ENCODE results near the gene PTHLH.

PTHLH gene

GRCh38 chr12:27946421-27946820, 26.1 kb downstream of the PTHLH start:
- 95 to 96% methylated on average over 1 of the region's 1 CpG for WGBS, 2 experiments

DNA sequence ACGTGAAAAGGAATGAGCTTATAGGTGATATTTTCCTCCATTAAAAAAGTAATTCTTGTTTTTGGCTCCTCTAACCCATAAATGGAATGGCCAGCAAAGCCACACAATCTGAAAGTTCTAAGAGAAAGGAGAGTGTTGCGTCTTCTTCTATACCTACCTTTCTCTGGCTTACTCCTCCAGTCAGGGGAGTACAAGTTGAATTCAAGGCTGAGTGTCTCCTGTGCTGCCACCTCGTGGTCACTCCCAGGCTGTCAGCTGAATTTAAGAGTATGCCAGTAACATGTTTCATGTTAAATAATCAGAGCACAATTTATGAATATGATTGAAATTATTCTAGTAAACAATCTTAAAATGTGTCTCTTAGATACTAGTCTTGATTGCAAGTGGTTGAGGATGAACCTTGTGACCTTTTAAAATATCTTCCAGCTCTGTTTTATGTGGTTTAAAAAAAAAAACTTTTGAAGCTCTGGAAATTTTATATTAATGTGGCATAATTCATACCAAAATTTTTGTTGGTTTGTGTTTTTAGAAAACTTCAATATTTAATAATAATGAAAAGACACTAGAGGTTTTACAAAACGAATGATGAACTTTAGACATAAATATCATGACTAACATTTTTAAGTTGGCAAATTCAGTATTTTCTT, 31.7 kb downstream of the PTHLH start:
- H3K4me3 ChIP-seq (ENCODE audit: insufficient read depth, low read depth, low read length): no peak overlapping the region
- no peaks in the 10 kb centered on the region for H3K36me3 ChIP-seq (ENCODE audit: control insufficient read depth, insufficient read depth, low read length)
- H3K27me3 ChIP-seq (ENCODE audit: control insufficient read depth, insufficient read depth, low read length, poor library complexity, severe bottlenecking): no peaks in the 10 kb centered on the region
- no peak overlapping the region for H3K27ac ChIP-seq (ENCODE audit: insufficient read depth, low read depth, low read length, poor library complexity, severe bottlenecking)
- H3K4me1 ChIP-seq (ENCODE audit: control insufficient read depth, insufficient read depth, low read length): no peaks in the 10 kb centered on the region
- 53 to 69% methylated on average over 3 to 4 of the region's 4 CpGs for WGBS, 2 experiments
- H3K9me3 ChIP-seq (ENCODE audit: control insufficient read depth, low read length): no peaks in the 10 kb centered on the region

More at GRCh38 chr12:27946421-27946820, 26.1 kb downstream of the PTHLH start:
- Histone ChIP-seq H3K27me3 (ENCODE audit: control insufficient read depth, insufficient read depth, low read length, poor library complexity, severe bottlenecking) (no peaks in the 10 kb centered on the region), H3K4me3 (ENCODE audit: insufficient read depth, low read depth, low read length) (no peak overlapping the region), H3K4me1 (ENCODE audit: control insufficient read depth, insufficient read depth, low read length) (peaks cover 4% of the 10 kb centered on the region), H3K9me3 (ENCODE audit: control insufficient read depth, low read length) (no peaks in the 10 kb centered on the region), H3K36me3 (ENCODE audit: control insufficient read depth, insufficient read depth, low read length) (no peaks in the 10 kb centered on the region), H3K27ac (ENCODE audit: insufficient read depth, low read depth, low read length, poor library complexity, severe bottlenecking) (no peak overlapping the region)

- Histone ChIP-seq H3K27me3 (ENCODE audit: control insufficient read depth, insufficient read depth, low read length, poor library complexity, severe bottlenecking) (no peaks in the 10 kb centered on the region), H3K36me3 (ENCODE audit: control insufficient read depth, insufficient read depth, low read length) (no peaks in the 10 kb centered on the region), H3K27ac (ENCODE audit: insufficient read depth, low read depth, low read length, poor library complexity, severe bottlenecking) (no peak overlapping the region), H3K4me3 (ENCODE audit: insufficient read depth, low read depth, low read length) (no peak overlapping the region), H3K4me1 (ENCODE audit: control insufficient read depth, insufficient read depth, low read length) (no peaks in the 10 kb centered on the region), H3K9me3 (ENCODE audit: control insufficient read depth, low read length) (no peaks in the 10 kb centered on the region)
- 91 to 93% methylated on average over 4 of the region's 4 CpGs for WGBS, 2 experiments
Observed at GRCh38 chr12:27940245-27940644, 32.3 kb downstream of the PTHLH start.

GRCh38 chr12:27937768-27938167, 34.8 kb downstream of the PTHLH start:
- Histone ChIP-seq H3K36me3 (ENCODE audit: control insufficient read depth, insufficient read depth, low read length) (no peaks in the 10 kb centered on the region), H3K27ac (ENCODE audit: insufficient read depth, low read depth, low read length, poor library complexity, severe bottlenecking) (no peak overlapping the region), H3K9me3 (ENCODE audit: control insufficient read depth, low read length) (no peaks in the 10 kb centered on the region), H3K4me1 (ENCODE audit: control insufficient read depth, insufficient read depth, low read length) (no peaks in the 10 kb centered on the region), H3K4me3 (ENCODE audit: insufficient read depth, low read depth, low read length) (no peak overlapping the region), H3K27me3 (ENCODE audit: control insufficient read depth, insufficient read depth, low read length, poor library complexity, severe bottlenecking) (no peaks in the 10 kb centered on the region)
- 80% methylated on average over 1 of the region's 2 CpGs; no CpG with 5 or more reads in 1 of the 2 experiments for WGBS, 2 experiments

- H3K27me3 ChIP-seq (ENCODE audit: control insufficient read depth, insufficient read depth, low read length, poor library complexity, severe bottlenecking): no peaks in the 10 kb centered on the region
- no peak overlapping the region for H3K27ac ChIP-seq (ENCODE audit: insufficient read depth, low read depth, low read length, poor library complexity, severe bottlenecking)
- no peaks in the 10 kb centered on the region for H3K4me1 ChIP-seq (ENCODE audit: control insufficient read depth, insufficient read depth, low read length)
- no peaks in the 10 kb centered on the region for H3K36me3 ChIP-seq (ENCODE audit: control insufficient read depth, insufficient read depth, low read length)
- H3K4me3 ChIP-seq (ENCODE audit: insufficient read depth, low read depth, low read length): no peak overlapping the region
- WGBS, 2 experiments: 73 to 94% methylated on average over 2 of the region's 3 CpGs
- H3K9me3 ChIP-seq (ENCODE audit: control insufficient read depth, low read length): no peaks in the 10 kb centered on the region
Observed at GRCh38 chr12:27936196-27936595, 36.3 kb downstream of the PTHLH start.

GRCh38 chr12:27934276-27934675, 38.3 kb downstream of the PTHLH start:
- H3K4me3 ChIP-seq (ENCODE audit: insufficient read depth, low read depth, low read length): no peak overlapping the region
- 90 to 100% methylated on average over 1 of the region's 1 CpG for WGBS, 2 experiments
- H3K36me3 ChIP-seq (ENCODE audit: control insufficient read depth, insufficient read depth, low read length): no peaks in the 10 kb centered on the region
- H3K9me3 ChIP-seq (ENCODE audit: control insufficient read depth, low read length): no peaks in the 10 kb centered on the region
- H3K27ac ChIP-seq (ENCODE audit: insufficient read depth, low read depth, low read length, poor library complexity, severe bottlenecking): no peak overlapping the region
- H3K4me1 ChIP-seq (ENCODE audit: control insufficient read depth, insufficient read depth, low read length): no peaks in the 10 kb centered on the region
- no peaks in the 10 kb centered on the region for H3K27me3 ChIP-seq (ENCODE audit: control insufficient read depth, insufficient read depth, low read length, poor library complexity, severe bottlenecking)

GRCh38 chr12:27931390-27931789, 41.1 kb downstream of the PTHLH start:
- Histone ChIP-seq H3K27me3 (ENCODE audit: control insufficient read depth, insufficient read depth, low read length, poor library complexity, severe bottlenecking) (no peaks in the 10 kb centered on the region), H3K27ac (ENCODE audit: insufficient read depth, low read depth, low read length, poor library complexity, severe bottlenecking) (no peak overlapping the region), H3K36me3 (ENCODE audit: control insufficient read depth, insufficient read depth, low read length) (no peaks in the 10 kb centered on the region), H3K4me1 (ENCODE audit: control insufficient read depth, insufficient read depth, low read length) (no peaks in the 10 kb centered on the region), H3K4me3 (ENCODE audit: insufficient read depth, low read depth, low read length) (no peak overlapping the region), H3K9me3 (ENCODE audit: control insufficient read depth, low read length) (no peaks in the 10 kb centered on the region)
- 81 to 82% methylated on average over 1 of the region's 1 CpG for WGBS, 2 experiments

DNA sequence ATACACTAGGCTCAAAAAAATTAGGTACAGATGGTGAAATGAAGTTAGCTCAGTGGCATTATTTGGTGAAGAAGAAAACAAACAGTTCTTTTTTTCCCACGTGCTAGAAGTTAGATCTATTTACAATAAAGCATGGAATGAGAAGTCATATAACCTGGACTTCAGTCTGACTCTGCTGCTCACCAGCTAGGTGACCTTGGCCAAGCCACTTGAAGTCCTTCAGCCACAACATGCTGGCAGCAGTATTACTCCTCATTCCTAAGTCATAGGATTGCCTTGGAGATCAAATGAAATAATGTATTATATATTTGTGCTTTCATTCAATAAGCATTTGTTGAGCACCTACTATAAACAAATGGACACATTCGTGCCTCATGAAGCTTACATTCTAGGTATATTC, 45.2 kb downstream of the PTHLH start:
- no peak overlapping the region for H3K27ac ChIP-seq (ENCODE audit: insufficient read depth, low read depth, low read length, poor library complexity, severe bottlenecking)

GRCh38 chr12:27924350-27925135, 48.0 kb downstream of the PTHLH start:
- no peak overlapping the region for H3K27ac ChIP-seq (ENCODE audit: insufficient read depth, low read depth, low read length, poor library complexity, severe bottlenecking)
- H3K9me3 ChIP-seq (ENCODE audit: control insufficient read depth, low read length): no peaks in the 10 kb centered on the region
- no peaks in the 10 kb centered on the region for H3K4me1 ChIP-seq (ENCODE audit: control insufficient read depth, insufficient read depth, low read length)
- H3K36me3 ChIP-seq (ENCODE audit: control insufficient read depth, insufficient read depth, low read length): no peaks in the 10 kb centered on the region
- H3K27me3 ChIP-seq (ENCODE audit: control insufficient read depth, insufficient read depth, low read length, poor library complexity, severe bottlenecking): no peaks in the 10 kb centered on the region
- WGBS, 2 experiments: 89 to 98% methylated on average over 1 to 2 of the region's 2 CpGs
- H3K4me3 ChIP-seq (ENCODE audit: insufficient read depth, low read depth, low read length): no peak overlapping the region

More for the DNA sequence above, 45.2 kb downstream of the PTHLH start:
- no peaks in the 10 kb centered on the region for H3K27me3 ChIP-seq (ENCODE audit: control insufficient read depth, insufficient read depth, low read length, poor library complexity, severe bottlenecking)
- no peaks in the 10 kb centered on the region for H3K4me1 ChIP-seq (ENCODE audit: control insufficient read depth, insufficient read depth, low read length)
- WGBS, 2 experiments: 83 to 86% methylated on average over 1 of the region's 2 CpGs
- no peaks in the 10 kb centered on the region for H3K36me3 ChIP-seq (ENCODE audit: control insufficient read depth, insufficient read depth, low read length)
- no peak overlapping the region for H3K4me3 ChIP-seq (ENCODE audit: insufficient read depth, low read depth, low read length)
- H3K9me3 ChIP-seq (ENCODE audit: control insufficient read depth, low read length): no peaks in the 10 kb centered on the region

DNA sequence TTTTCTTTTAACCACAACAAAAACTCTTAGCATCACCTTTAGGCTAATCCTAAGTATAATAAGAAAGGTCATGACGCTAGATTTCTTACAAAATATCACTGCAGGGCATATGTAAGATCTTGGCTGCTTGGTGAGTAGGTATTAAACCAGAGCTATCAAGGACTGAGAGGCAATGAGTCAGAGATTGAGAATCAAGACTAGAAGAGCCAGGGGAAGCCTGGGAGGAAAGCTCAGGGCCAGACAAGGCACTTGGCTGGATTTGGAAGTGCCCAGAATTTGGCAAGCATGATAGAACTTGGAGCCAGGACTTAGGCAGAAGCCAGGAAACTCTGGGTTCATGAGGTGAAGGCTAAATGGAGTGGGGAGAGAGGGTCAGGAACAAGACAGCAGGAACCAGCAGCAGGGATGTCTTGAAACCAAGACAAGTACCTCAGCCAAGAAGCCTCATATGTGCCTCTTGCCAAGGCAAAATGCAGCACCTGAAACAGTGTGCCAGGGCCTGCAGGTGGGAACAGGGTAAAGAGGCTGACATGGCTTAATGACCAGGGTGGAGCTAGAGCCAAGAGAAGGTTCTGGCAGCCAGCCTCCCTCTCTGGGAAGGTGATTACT, 49.9 kb downstream of the PTHLH start:
- Histone ChIP-seq H3K9me3 (ENCODE audit: control insufficient read depth, low read length) (no peaks in the 10 kb centered on the region), H3K36me3 (ENCODE audit: control insufficient read depth, insufficient read depth, low read length) (no peaks in the 10 kb centered on the region), H3K4me3 (ENCODE audit: insufficient read depth, low read depth, low read length) (no peak overlapping the region), H3K27ac (ENCODE audit: insufficient read depth, low read depth, low read length, poor library complexity, severe bottlenecking) (no peak overlapping the region), H3K27me3 (ENCODE audit: control insufficient read depth, insufficient read depth, low read length, poor library complexity, severe bottlenecking) (no peaks in the 10 kb centered on the region), H3K4me1 (ENCODE audit: control insufficient read depth, insufficient read depth, low read length) (no peaks in the 10 kb centered on the region)
- 77 to 90% methylated on average over 1 of the region's 1 CpG for WGBS, 2 experiments

Data from ectodermal cell (in vitro differentiated cells).